OCI-LY3 (cell line): ENCODE results near the gene SCRN2.

Experiments used
- CTCF ChIP-seq: fragments of 200-600, 300-600 bp; sonication (generic); IDR thresholded peaks from 2 replicates; pipeline ENCODE4 v1.5.1; 2014; ENCODE audit warnings: antibody characterized with exemption, low read length, low read depth
- EZH2phosphoT487 ChIP-seq: fragments of 200-600 bp; shearing (Covaris generic); IDR thresholded peaks from 2 replicates; pipeline ENCODE4 v1.6.1; 2018; ENCODE audit warnings: antibody characterized with exemption, mixed run types, low read depth

GRCh38 chr17:47813077-47813476, 28.0 kb downstream of the SCRN2 start:
- no peak for TF ChIP-seq CTCF
- no peak for TF ChIP-seq EZH2phosphoT487
